ENCODE data around the gene MC1R. TPM values are rescaled to one million over a fixed set of nuclear protein-coding genes. Genes with fewer than 3 reads are reported as not detected.
A peak's percentile ranks its signal among the peaks of the same experiment; 100 is the strongest.
"Not testable (repeated sequence)": the region's sequence is repeated elsewhere in the genome, so short reads cannot be mapped to it uniquely, and the experiment has no call there.

Gene MC1R
- total RNA-seq, 1 experiment from 2014 or later: 13.4 TPM

- CTCF ChIA-PET: no interaction called here
- intact Hi-C loops (cut with micrococcal nuclease; ENCODE audit: unreplicated experiment): no loop called here
These were observed 13.3 kb downstream of the MC1R start for GRCh38 chr16:89931964-89932363.

GRCh38 chr16:89934019-89934418 lies 15.4 kb downstream of the MC1R start:
- H3K4me3 ChIP-seq (ENCODE audit: low read depth, low read length, poor library complexity, severe bottlenecking); DNase-seq (ENCODE audit: low spot score); intact Hi-C loops (cut with micrococcal nuclease; ENCODE audit: unreplicated experiment); H3K27me3 ChIP-seq (replicated peaks; ENCODE audit: insufficient read depth, low read depth, low read length, poor library complexity); CTCF ChIA-PET; H3K27ac ChIP-seq (ENCODE audit: low read depth, low read length, poor library complexity, severe bottlenecking); H3K4me1 ChIP-seq (ENCODE audit: insufficient read depth, low read length, poor library complexity, severe bottlenecking); H3K9me3 ChIP-seq (ENCODE audit: low read depth, low read length, poor library complexity, severe bottlenecking); POLR2A ChIA-PET (ENCODE audit: low non-redundant PET); BruUV-seq (replicated peaks): not testable (repeated sequence)
- peaks cover 36% of the 10 kb centered on the region for H3K36me3 ChIP-seq (ENCODE audit: insufficient read depth, low read length, poor library complexity, severe bottlenecking)

More at GRCh38 chr16:89931964-89932363, 13.3 kb downstream of the MC1R start:
- Histone ChIP-seq H3K27ac (ENCODE audit: low read depth, low read length, poor library complexity, severe bottlenecking) (no peak overlapping the region), H3K4me1 (ENCODE audit: insufficient read depth, low read length, poor library complexity, severe bottlenecking) (no peaks in the 10 kb centered on the region), H3K36me3 (ENCODE audit: insufficient read depth, low read length, poor library complexity, severe bottlenecking) (peaks cover 40% of the 10 kb centered on the region), H3K4me3 (ENCODE audit: low read depth, low read length, poor library complexity, severe bottlenecking) (no peak overlapping the region), H3K27me3 (replicated peaks; ENCODE audit: insufficient read depth, low read depth, low read length, poor library complexity) (no peaks in the 10 kb centered on the region), H3K9me3 (ENCODE audit: low read depth, low read length, poor library complexity, severe bottlenecking) (no peaks in the 10 kb centered on the region)
- no TSS peak for BruUV-seq (replicated peaks)
- POLR2A ChIA-PET (ENCODE audit: low non-redundant PET): no interaction called here
- TF ChIP-seq CTCF (conservative IDR thresholded peaks at IDR 0.05; ENCODE audit: low read depth, low read length): no peak
- TF ChIP-seq EZH2 (IDR thresholded peaks at IDR 0.05; ENCODE audit: borderline replicate concordance, low read depth, low read length, poor library complexity, severe bottlenecking): no peak
- DNase-seq (ENCODE audit: low spot score): no peak

- ChIA-PET POLR2A (ENCODE audit: low non-redundant PET) (no interaction called here), CTCF (no interaction called here)
- no peaks in the 10 kb centered on the region for H3K9me3 ChIP-seq (ENCODE audit: low read depth, low read length, poor library complexity, severe bottlenecking)
- no TSS peak for BruUV-seq (replicated peaks)
- no peak for TF ChIP-seq EZH2 (IDR thresholded peaks at IDR 0.05; ENCODE audit: borderline replicate concordance, low read depth, low read length, poor library complexity, severe bottlenecking)
- no peak for TF ChIP-seq CTCF (conservative IDR thresholded peaks at IDR 0.05; ENCODE audit: low read depth, low read length)
- peaks cover 36% of the 10 kb centered on the region for H3K36me3 ChIP-seq (ENCODE audit: insufficient read depth, low read length, poor library complexity, severe bottlenecking)
- intact Hi-C loops (cut with micrococcal nuclease; ENCODE audit: unreplicated experiment): no loop called here
- no peak overlapping the region for H3K27ac ChIP-seq (ENCODE audit: low read depth, low read length, poor library complexity, severe bottlenecking)
- H3K4me1 ChIP-seq (ENCODE audit: insufficient read depth, low read length, poor library complexity, severe bottlenecking): no peaks in the 10 kb centered on the region
- H3K27me3 ChIP-seq (replicated peaks; ENCODE audit: insufficient read depth, low read depth, low read length, poor library complexity): no peaks in the 10 kb centered on the region
- no peak for DNase-seq (ENCODE audit: low spot score)
- no peak overlapping the region for H3K4me3 ChIP-seq (ENCODE audit: low read depth, low read length, poor library complexity, severe bottlenecking)
These were observed 16.2 kb downstream of the MC1R start for GRCh38 chr16:89934611-89935553.

GRCh38 chr16:89935620-89936019 lies 17.0 kb downstream of the MC1R start:
- DNase-seq (ENCODE audit: low spot score); CTCF ChIA-PET; intact Hi-C loops (cut with micrococcal nuclease; ENCODE audit: unreplicated experiment); H3K27me3 ChIP-seq (replicated peaks; ENCODE audit: insufficient read depth, low read depth, low read length, poor library complexity); POLR2A ChIA-PET (ENCODE audit: low non-redundant PET); H3K27ac ChIP-seq (ENCODE audit: low read depth, low read length, poor library complexity, severe bottlenecking); H3K4me3 ChIP-seq (ENCODE audit: low read depth, low read length, poor library complexity, severe bottlenecking); H3K4me1 ChIP-seq (ENCODE audit: insufficient read depth, low read length, poor library complexity, severe bottlenecking); H3K9me3 ChIP-seq (ENCODE audit: low read depth, low read length, poor library complexity, severe bottlenecking): not testable (repeated sequence)
- H3K36me3 ChIP-seq (ENCODE audit: insufficient read depth, low read length, poor library complexity, severe bottlenecking): peaks cover 32% of the 10 kb centered on the region
- TSS peak; percentile 80 for BruUV-seq (replicated peaks)
